ENCODE data around the gene MYLK4.

DNA sequence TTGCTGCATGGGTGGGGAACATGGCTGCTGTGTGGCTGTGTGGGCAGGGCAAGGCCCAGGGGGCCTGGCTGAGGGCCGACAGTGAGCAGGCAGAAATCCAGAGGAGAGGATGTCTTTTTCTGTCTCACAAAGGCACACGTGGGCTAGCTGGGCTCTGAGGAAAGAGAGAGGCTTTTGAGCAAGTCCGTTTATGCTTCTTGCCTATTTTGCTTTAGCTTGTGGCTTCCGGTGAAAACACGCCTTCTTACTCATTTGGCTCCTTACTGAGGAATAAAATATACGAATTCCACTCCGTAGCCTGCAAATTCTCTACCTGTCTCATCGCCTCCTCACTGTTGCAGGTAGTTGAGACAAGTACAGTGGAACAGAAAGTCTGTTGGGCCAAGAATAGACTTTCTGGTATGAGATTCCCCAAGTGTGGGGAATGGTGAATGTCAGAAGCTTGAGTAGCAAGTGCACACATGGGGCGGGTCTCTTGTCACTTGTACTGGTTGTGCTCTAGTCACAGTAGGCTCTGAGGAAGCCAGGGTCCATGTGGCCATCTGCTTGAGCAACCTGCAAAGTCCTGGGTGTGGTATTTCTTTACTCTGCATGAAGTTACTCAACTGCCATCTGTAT is 42.9 kb upstream of the MYLK4 start:
- TF ChIP-seq, protein P1, sequence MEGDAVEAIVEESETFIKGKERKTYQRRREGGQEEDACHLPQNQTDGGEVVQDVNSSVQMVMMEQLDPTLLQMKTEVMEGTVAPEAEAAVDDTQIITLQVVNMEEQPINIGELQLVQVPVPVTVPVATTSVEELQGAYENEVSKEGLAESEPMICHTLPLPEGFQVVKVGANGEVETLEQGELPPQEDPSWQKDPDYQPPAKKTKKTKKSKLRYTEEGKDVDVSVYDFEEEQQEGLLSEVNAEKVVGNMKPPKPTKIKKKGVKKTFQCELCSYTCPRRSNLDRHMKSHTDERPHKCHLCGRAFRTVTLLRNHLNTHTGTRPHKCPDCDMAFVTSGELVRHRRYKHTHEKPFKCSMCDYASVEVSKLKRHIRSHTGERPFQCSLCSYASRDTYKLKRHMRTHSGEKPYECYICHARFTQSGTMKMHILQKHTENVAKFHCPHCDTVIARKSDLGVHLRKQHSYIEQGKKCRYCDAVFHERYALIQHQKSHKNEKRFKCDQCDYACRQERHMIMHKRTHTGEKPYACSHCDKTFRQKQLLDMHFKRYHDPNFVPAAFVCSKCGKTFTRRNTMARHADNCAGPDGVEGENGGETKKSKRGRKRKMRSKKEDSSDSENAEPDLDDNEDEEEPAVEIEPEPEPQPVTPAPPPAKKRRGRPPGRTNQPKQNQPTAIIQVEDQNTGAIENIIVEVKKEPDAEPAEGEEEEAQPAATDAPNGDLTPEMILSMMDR (IDR thresholded peaks at IDR 0.05): no peak
- no peak for TF ChIP-seq POLR2AphosphoS5 (IDR thresholded peaks at IDR 0.05)
